ENCODE measurements around the gene KRTAP10-4. TPM values are rescaled to one million over a fixed set of nuclear protein-coding genes. Genes with fewer than 3 reads are reported as not detected.
A peak's percentile ranks its signal among the peaks of the same experiment; 100 is the strongest.

KRTAP10-4 gene
- total RNA-seq, 4 donors from 2014 or later: 2.7 to 11.8 (median 4.9) TPM; not detected in 1

GRCh38 chr21:44581158-44581557 lies 7.6 kb downstream of the KRTAP10-4 start:
- WGBS: 91% methylated on average over 3 of the region's 3 CpGs
- TF ChIP-seq POLR2AphosphoS5 (IDR thresholded peaks at IDR 0.05): no peak
- TF ChIP-seq POLR2A (IDR thresholded peaks at IDR 0.05): no peak
- TF ChIP-seq CTCF (IDR thresholded peaks at IDR 0.05): no peak
- no peak for TF ChIP-seq EP300 (IDR thresholded peaks at IDR 0.05)

DNA sequence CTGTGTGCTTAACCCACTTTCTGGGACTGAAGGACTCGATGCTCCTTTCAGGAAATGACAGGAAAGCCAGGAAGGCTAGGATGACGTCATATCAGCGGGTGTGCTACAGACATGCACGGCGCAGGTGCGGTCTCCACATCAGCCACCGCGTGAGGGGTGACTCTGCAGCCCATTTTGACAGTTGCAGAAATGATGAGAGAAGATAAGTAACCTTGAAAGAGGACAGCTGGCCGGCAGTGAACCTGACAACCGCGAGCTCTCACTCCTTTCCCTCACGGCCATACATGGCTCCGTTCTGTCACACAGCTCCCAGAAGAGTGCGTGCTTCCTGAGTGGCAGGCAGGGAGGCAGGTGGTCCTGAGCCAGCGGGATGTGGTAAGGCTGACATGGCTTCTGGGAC lies 8.5 kb downstream of the KRTAP10-4 start:
- Histone ChIP-seq H3K4me3 (no peak overlapping the region), H3K9me3 (no peaks in the 10 kb centered on the region), H3K4me1 (peaks cover 4% of the 10 kb centered on the region), H3K27ac (no peak overlapping the region), H3K36me3 (no peaks in the 10 kb centered on the region), H3K27me3 (peaks cover 28% of the 10 kb centered on the region)
- peak in 1 of 2 donors; percentile 23 for DNase-seq (ENCODE audit: low spot score in 2 of 2)
- WGBS: 68% methylated on average over 15 of the region's 15 CpGs
- TF ChIP-seq POLR2A (IDR thresholded peaks at IDR 0.05): no peak
- no peak for TF ChIP-seq EP300 (IDR thresholded peaks at IDR 0.05)
- TF ChIP-seq POLR2AphosphoS5 (IDR thresholded peaks at IDR 0.05): no peak
- TF ChIP-seq CTCF (IDR thresholded peaks at IDR 0.05): no peak

More at GRCh38 chr21:44581158-44581557, 7.6 kb downstream of the KRTAP10-4 start:
- no peak for DNase-seq (ENCODE audit: low spot score in 2 of 2)
- Histone ChIP-seq H3K27ac (no peak overlapping the region), H3K36me3 (no peaks in the 10 kb centered on the region), H3K27me3 (peaks cover 26% of the 10 kb centered on the region), H3K4me3 (no peak overlapping the region), H3K4me1 (peaks cover 4% of the 10 kb centered on the region), H3K9me3 (no peaks in the 10 kb centered on the region)

GRCh38 chr21:44583089-44583799 lies 9.7 kb downstream of the KRTAP10-4 start:
- peak in 1 of 2 donors; percentile 76 for DNase-seq (ENCODE audit: low spot score in 2 of 2)
- Histone ChIP-seq H3K4me1 (peaks cover 4% of the 10 kb centered on the region), H3K36me3 (no peaks in the 10 kb centered on the region), H3K9me3 (no peaks in the 10 kb centered on the region), H3K27me3 (peaks cover 28% of the 10 kb centered on the region), H3K27ac (no peak overlapping the region), H3K4me3 (no peak overlapping the region)
- TF ChIP-seq EP300 (IDR thresholded peaks at IDR 0.05) (no peak), CTCF (IDR thresholded peaks at IDR 0.05) (no peak), POLR2A (IDR thresholded peaks at IDR 0.05) (no peak), POLR2AphosphoS5 (IDR thresholded peaks at IDR 0.05) (no peak)
- WGBS: 22% methylated on average over 11 of the region's 11 CpGs

- H3K27ac ChIP-seq: no peak overlapping the region
- no peak for TF ChIP-seq POLR2A (IDR thresholded peaks at IDR 0.05)
- TF ChIP-seq CTCF (IDR thresholded peaks at IDR 0.05): no peak
- no peak for TF ChIP-seq EP300 (IDR thresholded peaks at IDR 0.05)
- TF ChIP-seq POLR2AphosphoS5 (IDR thresholded peaks at IDR 0.05): no peak
- H3K27me3 ChIP-seq: peaks cover 24% of the 10 kb centered on the region
- WGBS: 51% methylated on average over 6 of the region's 6 CpGs
- no peaks in the 10 kb centered on the region for H3K9me3 ChIP-seq
- H3K4me3 ChIP-seq: no peak overlapping the region
- DNase-seq (ENCODE audit: low spot score in 2 of 2): no peak
- peaks cover 4% of the 10 kb centered on the region for H3K4me1 ChIP-seq
- H3K36me3 ChIP-seq: no peaks in the 10 kb centered on the region
Observed at GRCh38 chr21:44583800-44584147, 10.2 kb downstream of the KRTAP10-4 start.

GRCh38 chr21:44585892-44586291 lies 12.4 kb downstream of the KRTAP10-4 start:
- Histone ChIP-seq H3K9me3 (no peaks in the 10 kb centered on the region), H3K4me3 (no peak overlapping the region), H3K4me1 (no peaks in the 10 kb centered on the region), H3K27ac (no peak overlapping the region), H3K36me3 (no peaks in the 10 kb centered on the region), H3K27me3 (peaks cover 43% of the 10 kb centered on the region)
- no peak for DNase-seq (ENCODE audit: low spot score in 2 of 2)
- no peak for TF ChIP-seq POLR2A (IDR thresholded peaks at IDR 0.05)
- no peak for TF ChIP-seq EP300 (IDR thresholded peaks at IDR 0.05)
- no peak for TF ChIP-seq CTCF (IDR thresholded peaks at IDR 0.05)
- no peak for TF ChIP-seq POLR2AphosphoS5 (IDR thresholded peaks at IDR 0.05)
- 67% methylated on average over 3 of the region's 3 CpGs for WGBS
